GM18858 (cell line): ENCODE results near the gene GPR21.

Experiments used
- ATAC-seq: cut with Tn5 transposase; IDR thresholded peaks from one replicate; pipeline ENCODE4 v1.9.1; 2021; ENCODE audit not compliant: unreplicated experiment

Gene GPR21

GRCh38 chr9:123063177-123063598, 29.7 kb downstream of the GPR21 start:
- no peak for ATAC-seq

- ATAC-seq: no peak
Measured at GRCh38 chr9:123063896-123064295, 30.4 kb downstream of the GPR21 start.

DNA sequence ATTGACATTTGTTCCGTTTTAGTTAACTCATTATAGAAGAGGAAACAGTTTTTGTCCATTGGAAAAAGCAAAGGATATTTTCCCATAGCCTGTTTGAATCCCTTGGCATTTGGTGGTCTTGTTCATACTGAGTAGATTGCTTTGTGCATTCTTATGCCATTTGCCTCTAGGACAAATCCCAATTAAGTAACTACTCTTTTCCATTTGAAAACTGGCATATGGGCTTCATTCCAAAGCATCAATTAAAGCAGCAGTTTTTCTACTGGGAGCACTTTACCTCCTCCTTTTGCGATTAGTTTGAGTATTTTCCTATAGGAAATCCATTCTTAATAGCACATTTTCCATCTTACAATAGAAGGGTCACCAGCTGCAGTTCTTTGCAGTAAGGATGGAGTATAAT, 31.2 kb downstream of the GPR21 start:
- ATAC-seq: no peak

DNA sequence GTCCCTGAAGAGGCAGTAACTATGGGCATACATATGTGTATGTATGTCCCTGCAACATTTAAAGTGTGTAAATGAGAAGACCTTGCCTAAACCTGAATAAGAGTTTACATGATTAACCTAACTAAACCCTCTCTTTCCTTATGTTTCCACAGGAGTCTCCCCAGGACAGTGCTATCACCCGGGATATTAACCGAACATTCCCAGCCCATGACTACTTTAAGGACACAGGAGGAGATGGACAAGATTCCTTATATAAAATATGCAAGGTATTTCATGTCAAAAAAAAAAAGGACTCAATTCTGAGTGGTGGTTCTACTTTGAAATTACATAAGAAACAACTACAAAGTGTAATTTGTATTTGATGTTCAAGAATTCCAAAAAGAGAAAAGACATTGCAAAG, 31.7 kb downstream of the GPR21 start:
- no peak for ATAC-seq

GRCh38 chr9:123067136-123067535, 33.7 kb downstream of the GPR21 start:
- ATAC-seq: no peak

- no peak for ATAC-seq
Measured at GRCh38 chr9:123069010-123069481, 35.6 kb downstream of the GPR21 start.

GRCh38 chr9:123070198-123070597, 36.7 kb downstream of the GPR21 start:
- ATAC-seq: no peak

GRCh38 chr9:123072407-123072995, 39.0 kb downstream of the GPR21 start:
- ATAC-seq: no peak

GRCh38 chr9:123073441-123073840, 40.0 kb downstream of the GPR21 start:
- no peak for ATAC-seq

- no peak for ATAC-seq
Measured at GRCh38 chr9:123073991-123074422, 40.5 kb downstream of the GPR21 start.

DNA sequence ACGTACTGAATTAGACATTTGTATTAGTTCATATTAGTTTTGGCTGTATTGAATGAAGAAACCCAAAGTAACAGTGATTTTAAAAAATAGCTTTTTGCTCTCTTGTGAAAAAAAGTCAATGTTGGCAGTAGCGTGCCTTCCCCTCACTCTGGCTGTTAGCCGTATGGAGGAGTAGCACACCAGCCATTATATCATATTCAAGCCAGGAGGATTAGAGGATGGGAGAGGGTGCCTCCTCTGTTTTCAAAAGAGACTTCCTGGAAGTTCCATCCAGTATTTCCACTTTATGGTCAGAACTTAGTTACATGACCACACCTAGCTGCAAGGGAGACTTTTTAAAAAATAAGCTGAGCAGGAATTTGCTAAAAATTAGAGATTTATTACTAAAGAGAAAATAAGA, 41.2 kb downstream of the GPR21 start:
- no peak for ATAC-seq

GRCh38 chr9:123080444-123080843, 47.0 kb downstream of the GPR21 start:
- no peak for ATAC-seq

DNA sequence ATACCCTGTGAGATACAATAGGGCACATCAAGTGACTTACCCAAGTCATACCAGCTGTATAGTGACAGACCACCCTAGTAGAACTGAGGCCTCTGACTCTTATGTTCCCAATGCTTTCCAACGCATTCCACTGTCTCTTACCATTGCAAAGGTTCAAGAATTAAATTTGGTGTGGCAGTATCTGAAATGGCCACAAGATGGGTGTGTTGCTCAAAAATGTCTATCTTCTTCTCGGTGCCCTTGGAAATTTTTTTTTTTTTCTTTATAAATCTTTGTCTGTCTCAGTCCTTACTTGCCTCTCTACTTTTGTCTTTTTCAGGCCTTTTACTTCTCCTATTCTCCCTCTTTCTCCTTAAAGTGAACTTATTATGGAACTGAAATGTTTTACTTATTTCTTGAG, 48.4 kb downstream of the GPR21 start:
- ATAC-seq: no peak

- no peak for ATAC-seq
Measured at GRCh38 chr9:123083680-123084079, 50.2 kb downstream of the GPR21 start.

GRCh38 chr9:123084256-123084655, 50.8 kb downstream of the GPR21 start:
- ATAC-seq: no peak
